T-helper 1 cell treated with Interleukin-12 subunit alpha and Interleukin-12 subunit beta and Interleukin-4 antibody, amounts not matched to agents 30 ng/mL and 1 ng/mL, for 36 hours (primary cell): Measurements from ENCODE around the gene FGF16. TPM values are rescaled to one million over a fixed set of nuclear protein-coding genes. Genes with fewer than 3 reads are reported as not detected.
"Not testable (repeated sequence)": the region's sequence is repeated elsewhere in the genome, so short reads cannot be mapped to it uniquely, and the experiment has no call there.

Experiments used
- intact Hi-C: fragments of 100-400 bp; cut with micrococcal nuclease; formaldehyde crosslinking; loops from one replicate; pipeline ENCODE4 v1.15.1; 2024
- total RNA-seq: library from RNA; stranded (reverse); gene quantifications from 2 replicates; pipeline ENCODE4 v1.2.3, GENCODE V29; 2022

The FGF16 gene
- not detected in 2 replicates for total RNA-seq

DNA sequence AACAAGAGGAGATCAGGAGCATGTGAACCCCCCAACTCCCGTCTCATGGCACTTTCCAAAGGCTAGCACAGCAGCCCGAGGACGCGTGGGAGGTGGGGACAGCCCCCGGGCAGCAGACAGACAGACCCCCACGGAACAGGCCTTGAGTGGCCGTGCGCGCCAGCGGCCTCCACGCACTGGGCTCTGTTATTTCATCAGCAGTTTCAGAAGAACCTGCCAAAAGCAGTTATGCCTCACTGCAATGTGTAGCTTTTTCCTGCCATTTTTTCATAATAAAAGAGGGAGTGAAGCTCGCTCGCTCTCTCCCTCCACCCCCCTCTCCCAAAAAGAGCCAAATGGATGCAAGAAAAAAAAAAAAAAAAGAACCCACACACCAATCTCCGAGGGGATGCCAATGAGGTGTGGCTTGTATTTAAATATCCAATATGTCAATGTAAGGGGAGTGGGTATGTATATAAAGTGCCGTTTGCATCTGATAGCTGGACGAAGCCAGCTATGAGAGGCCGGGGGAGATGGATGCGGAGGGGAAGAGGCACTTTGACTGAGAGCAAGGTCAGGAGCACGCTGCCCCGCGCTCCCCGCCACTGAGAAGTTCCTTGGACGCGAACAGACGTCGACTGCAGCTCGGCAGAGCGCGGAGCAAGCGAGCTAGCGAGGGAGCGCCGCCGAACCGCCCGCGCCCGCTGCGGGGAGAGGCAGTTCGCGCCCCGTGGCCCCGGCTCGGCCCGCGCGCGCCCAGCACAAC is at the start of gene FGF16:
Gene FGF16, plus strand, starts transcription at position 482 of the 745 bp plus-strand sequence. CDS start 286 bp downstream, outside the sequence.
- intact Hi-C loops = loop anchor here (10.0 kb wide), 2 partner anchors 448 to 578 kb away; partner anchors contain the start of genes COX7B and MAGT1

DNA sequence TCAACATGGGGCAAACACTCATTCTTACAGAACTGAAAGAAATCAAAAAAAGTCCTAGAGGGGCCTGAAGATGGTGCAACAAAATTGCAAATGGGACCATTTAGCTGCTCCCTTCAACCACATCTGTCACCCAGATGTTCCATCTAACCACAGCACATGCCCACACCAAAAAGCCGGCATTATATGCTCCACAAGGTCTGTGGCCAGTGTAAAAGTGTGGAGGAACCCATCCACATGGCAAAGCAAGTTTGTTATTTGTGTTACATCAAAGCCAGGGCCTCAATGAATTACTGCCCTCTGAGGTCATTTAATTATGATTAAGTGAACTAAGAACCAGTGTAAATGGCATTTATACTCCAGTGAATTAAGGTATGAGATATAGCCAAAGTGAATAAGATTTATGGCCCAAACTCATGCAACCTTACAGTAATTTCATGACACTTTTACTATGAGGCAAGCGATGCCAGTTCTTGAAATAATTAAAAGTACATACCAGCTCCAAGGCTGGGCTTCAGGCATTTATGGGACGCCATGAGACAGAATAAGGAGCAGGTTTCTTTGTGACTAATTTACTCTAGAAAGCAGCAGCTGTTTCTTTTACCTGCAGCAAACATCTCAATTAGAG is 48.7 kb upstream of the FGF16 start:
- intact Hi-C loops = no loop called here

DNA sequence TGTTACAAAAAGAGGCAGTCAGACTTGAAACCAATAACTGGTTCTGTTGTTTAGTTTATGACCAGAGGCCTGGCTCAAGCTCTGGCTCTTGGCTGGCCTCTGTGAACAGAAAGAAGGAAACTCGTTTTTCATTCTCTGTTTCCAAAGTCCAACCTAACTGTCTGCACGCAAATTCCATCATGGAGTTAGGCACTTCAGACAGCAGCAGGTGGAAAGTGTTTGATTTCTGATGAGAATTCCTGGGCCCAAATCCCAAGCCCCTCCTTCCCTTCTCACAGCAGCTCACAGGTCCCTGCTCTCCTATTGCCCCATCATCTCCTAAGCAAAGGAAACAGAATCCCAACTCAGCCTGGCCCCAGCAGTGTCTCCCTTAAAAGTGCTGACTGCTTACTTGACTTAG is 42.8 kb upstream of the FGF16 start:
- intact Hi-C loops = no loop called here

DNA sequence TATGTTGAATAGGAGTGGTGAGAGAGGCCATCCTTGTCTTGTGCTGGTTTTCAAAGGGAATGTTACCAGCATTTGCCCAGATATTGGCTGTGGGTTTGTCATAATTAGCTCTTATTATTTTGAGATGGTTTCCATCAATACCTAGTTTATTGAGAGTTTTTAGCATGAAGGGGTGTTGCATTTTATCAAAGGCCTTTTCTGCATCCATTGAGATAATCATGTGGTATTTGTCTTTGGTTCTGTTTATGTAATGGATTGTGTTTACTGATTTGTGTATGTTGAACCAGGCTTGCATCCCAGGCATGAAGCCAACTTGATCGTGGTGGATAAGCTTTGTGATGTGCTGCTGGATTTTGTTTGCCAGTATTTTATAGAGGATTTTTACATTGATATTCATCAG is 39.4 kb upstream of the FGF16 start:
- intact Hi-C loops = not testable (repeated sequence)

DNA sequence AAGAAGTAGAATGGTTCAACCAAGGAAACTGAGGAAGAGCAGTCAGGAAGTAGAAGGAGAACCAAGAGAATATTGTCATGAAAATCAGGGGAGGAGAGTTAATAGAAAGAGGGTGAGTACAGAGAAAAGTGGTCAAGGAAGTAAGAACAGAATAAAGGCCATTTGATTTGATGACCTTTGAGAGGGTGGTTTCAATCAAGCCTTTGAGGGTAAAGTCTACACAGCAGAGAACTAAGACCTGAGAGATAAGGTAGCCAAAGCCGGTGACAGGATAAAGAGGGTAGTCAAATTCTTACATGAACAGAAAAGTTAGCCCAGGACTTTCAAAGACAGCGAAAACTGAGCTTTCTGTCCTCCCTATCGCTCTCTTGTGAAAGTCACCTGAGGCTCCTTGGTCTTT is 34.6 kb upstream of the FGF16 start:
- intact Hi-C loops = no loop called here

DNA sequence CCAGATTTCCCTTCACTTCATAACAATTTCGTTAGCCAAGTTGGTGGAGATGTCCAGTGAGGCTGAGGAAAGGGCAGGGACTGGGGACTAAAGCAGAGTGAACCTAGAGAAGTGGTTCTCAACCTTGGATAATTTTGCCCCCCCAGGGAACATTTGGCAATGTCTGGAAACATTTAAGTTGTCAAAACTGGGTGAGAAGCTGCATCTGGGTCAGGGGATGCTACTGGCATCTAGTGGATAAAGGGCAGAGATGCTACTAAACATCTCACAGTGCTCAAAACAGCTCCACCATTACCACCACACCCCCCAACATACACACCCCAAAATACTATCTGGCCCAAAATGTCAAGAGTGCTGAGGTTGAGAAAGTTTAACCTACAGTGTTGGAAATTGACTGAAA is 32.0 kb upstream of the FGF16 start:
- intact Hi-C loops = no loop called here

DNA sequence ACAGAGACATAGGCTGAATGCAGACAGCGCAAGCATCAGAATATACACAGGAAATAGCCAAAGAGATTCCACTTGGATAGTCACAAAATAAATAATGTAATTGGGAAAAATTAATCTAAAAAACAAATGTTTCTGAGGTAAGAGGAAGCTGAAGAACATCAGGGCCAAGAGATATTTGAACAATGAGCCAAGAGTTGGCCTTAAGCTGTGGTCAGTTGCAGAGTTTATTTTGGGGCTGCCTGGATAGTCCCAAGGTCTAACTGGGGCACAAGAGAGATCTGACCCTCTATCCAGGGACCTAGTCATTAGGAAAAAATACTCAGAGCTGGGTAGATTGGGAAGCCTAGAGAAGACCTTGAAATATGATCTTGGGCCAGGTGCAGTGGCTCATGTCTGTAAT is 31.3 kb upstream of the FGF16 start:
- intact Hi-C loops = no loop called here

DNA sequence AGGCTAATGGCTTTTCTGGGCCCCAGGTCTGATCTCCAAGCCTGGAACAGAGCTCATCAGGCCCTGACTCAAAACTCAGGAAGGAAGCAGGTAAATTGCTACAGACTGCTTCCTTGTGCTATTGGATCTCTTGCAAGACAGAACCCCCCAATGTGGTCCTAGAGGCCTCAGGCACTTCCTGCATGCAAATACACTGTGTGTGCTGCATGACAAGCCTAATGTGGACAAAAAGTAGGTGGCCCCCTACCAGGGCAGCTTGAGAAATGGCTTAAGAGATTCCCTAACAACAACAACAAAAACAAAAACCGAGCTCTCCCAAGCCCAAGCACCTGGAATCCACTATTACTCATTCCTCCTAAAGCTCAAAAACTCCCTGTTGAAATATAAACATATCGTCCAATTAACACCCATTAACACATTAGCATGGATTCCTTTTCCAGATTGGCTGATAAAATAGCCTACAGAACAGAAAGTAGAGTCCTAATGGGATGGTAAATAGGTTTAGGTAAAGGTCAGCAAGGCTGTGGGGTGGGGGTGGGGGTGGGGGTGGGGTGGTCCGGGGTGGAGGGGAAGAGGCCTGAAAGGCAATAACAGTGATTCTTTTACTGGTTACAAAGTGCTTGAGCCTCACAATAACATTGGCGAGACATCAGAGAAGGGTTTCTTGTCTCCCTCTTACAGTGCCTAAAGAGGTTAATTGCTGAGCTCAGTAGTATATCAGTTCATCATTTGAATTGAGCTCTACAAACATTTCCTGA is 24.1 kb upstream of the FGF16 start:
- intact Hi-C loops = no loop called here

DNA sequence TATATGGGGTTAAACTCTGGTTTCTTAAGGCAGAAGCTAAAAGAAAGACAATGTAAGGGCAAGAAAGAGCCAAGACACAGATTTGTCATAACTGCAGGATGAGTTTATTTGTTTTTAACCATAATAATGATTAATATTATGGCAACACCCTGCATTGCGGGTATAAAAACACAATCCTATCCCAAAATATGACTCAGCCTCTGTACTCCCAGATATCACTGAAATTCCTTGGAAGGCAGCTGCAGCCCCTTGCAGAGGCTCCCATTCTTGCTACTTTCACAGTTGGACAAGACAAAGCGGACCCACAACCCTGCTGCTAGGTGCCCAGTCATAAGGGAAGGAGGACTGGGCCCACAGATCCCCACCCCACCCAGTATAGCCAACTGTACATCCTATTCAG is 20.4 kb upstream of the FGF16 start:
- intact Hi-C loops = no loop called here

DNA sequence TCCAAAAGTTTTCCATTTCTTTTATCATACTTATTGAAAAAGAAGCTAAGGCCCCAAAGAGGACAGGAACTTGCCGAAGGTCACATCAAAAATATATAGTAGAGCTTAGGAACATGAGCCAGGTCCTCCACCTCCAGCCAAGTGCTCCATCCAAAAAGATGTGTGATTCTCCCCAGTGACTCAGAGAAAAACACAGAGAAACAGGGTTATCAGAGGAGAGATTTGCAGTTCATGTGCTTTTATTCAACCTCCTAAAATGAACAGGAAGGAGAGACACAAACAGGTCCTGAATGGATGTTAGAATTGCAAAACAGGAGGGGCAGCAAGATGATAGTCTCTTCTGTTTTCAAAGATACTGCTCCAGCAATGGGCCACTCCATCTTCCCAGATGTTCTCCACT is 19.6 kb upstream of the FGF16 start:
- intact Hi-C loops = no loop called here

DNA sequence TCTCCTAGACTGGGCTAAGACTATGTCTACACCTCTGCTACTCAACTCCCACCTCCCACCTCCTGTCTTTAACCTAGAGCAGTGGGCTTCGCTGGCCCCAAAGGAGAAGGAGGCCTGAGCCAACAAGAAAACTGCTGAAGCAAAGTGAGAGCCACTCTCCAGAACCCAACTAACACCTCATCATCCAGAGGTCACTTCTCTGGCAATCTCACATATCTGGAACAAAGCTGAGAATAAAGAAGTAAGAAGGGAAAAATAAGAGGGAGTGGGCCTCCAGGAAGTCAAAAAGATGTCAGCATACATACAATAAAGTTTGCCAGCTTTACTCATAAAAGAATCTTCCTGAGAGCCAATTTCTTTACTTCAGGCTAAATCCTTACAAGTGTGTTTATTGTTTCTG is 18.6 kb upstream of the FGF16 start:
- intact Hi-C loops = no loop called here

DNA sequence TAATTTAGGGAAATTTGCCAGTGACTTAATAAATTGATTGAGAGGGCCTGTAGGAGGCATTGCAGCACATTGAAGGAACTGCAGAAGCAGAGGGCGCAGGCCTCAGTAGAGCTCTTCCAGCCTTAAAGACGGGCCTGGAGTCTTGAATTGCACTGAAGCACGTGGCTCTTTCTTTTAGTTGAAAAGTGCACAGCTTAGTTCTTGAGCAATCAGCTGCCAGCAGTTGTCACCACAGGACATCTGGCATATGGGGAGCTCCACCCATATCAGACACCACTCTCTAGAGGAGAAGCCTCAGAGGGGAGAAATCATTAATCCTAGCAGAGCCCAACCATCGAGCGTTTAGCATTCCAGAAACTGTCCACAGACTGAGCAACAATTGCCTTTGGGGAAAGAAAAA is 16.0 kb upstream of the FGF16 start:
- intact Hi-C loops = no loop called here

DNA sequence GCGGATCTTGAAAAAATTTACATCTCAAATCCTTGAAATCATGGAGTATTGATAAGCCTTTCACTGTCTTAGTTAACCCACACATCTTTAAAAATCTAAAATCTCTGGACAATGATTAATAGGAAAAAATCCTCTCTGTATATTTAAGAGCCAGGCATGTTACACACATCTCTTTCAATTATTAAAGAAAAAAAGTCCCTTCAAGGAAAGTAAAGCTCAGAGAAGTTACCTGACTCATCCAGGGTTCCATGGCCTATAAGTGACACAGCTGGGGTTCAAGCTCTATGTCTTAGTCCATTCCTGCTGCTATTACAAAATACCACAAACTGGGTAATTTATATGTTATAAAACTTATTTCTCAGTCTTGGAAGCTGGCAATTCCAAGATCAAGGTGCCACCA is 14.2 kb upstream of the FGF16 start:
- intact Hi-C loops = no loop called here

DNA sequence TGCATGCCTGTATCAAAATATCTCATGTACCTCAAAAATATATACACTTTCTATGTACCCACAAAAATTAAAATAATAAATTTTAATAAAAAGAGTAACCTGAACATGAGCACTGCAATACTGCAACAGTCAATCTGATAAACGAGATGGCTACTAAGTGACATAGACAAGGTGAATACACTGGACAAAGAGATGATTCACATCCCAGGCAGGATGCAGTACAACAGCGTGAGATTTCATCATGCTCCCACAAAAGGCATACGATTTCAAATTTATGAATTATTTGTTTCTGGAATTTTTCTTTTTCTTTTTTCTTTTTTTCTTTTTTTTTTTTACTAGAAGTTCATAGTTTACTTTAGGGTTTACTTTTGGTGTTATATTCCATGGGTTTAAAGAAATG is 12.2 kb upstream of the FGF16 start:
- intact Hi-C loops = no loop called here

DNA sequence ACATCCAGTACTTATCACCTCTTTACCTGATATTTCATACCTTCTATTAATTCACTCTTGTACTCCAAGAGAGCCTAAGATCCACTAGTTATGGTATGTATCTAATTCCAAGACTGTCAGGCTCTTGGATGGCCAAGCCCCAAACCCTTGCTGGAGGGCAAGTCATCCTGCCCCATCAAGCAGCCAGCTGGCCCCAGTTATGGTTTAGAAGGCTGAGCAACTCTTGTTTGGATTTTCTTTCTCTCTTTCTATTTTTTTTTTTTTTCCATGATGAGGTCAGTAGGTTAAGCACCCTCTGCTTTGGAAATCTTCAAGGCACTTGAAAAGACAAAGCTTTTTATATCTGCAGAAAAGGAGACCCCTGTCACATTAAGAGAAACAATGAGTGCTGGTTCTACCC is 10.9 kb upstream of the FGF16 start:
- intact Hi-C loops = no loop called here

DNA sequence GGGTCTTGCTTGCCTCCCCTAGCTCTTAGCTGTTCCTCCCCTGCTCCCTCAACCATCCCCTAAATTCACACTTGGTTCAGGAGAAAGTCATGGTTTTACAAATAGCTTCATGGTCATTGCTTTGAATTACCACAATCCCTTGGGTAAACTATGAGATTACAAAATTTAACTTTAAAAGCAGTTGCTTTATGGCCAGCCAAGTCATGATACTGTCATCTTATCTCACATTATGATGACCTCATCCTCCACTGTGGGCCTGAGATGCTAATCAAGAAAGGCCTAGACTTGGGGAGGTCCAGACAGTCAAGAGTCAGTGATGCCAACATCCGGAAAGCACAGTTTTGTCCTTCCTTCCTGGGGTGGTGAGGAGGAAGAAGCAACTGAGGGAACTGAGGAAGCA is 10.5 kb upstream of the FGF16 start:
- intact Hi-C loops = no loop called here

DNA sequence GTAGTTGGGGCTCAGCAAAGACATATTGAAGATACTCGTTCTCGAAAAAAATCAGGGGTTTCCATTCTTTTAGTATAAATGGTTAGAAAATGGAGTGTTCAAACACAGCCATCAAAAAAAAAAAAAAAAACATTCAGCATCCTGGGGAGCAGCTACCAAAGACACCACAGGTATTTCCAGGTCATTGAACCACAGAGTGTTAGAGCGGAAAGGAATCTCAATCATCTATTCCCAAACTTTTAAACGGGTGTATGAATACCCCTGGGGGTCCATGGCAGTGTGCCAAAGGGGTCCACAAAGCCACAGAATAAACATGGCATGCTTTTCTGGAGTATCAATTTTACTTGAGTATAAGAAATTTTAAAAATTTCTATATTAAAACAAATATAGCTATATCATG is 6.9 kb upstream of the FGF16 start:
- intact Hi-C loops = loop anchor here (10.0 kb wide), 2 partner anchors 454 to 584 kb away; partner anchors contain the start of genes COX7B and MAGT1

DNA sequence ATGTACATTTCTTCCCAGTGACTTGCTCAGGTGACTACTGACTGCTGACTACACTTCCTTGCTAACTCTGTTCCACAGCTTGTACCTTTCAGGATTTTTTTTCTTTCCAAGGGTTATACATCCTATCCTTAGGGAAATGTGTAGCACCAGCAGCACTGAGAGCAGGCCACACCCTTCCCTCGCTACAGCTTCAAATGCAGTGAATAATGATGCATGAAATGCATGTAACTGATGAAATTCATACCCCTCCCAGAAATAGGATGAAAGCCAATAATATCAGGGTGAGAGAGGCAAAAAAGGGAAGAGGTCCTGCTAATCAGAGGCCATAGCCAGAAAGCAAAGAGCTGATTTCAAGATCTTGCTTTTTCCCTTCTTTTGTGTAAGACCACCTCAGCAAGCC is 6.2 kb upstream of the FGF16 start:
- intact Hi-C loops = loop anchor here (10.0 kb wide), 2 partner anchors 454 to 584 kb away; partner anchors contain the start of genes COX7B and MAGT1

DNA sequence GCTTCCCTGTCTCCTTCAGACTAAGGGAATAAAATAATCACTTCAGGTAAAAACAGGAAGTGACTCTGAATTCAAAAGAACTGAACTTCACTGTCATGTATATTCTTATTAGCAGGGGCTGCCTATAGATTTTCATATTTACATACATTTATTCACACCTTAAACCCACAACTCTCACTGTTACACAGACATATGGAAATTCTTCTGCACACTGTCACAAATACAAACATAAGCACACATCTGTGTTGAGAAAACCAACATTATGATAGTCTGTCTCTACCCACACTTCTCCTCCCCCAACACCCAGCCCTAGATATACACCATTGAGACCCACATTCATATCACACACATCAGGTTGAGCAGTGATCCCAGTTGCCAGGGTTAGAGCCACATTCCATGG is 5.7 kb upstream of the FGF16 start:
- intact Hi-C loops = loop anchor here (10.0 kb wide), 2 partner anchors 453 to 583 kb away; partner anchors contain the start of genes COX7B and MAGT1

DNA sequence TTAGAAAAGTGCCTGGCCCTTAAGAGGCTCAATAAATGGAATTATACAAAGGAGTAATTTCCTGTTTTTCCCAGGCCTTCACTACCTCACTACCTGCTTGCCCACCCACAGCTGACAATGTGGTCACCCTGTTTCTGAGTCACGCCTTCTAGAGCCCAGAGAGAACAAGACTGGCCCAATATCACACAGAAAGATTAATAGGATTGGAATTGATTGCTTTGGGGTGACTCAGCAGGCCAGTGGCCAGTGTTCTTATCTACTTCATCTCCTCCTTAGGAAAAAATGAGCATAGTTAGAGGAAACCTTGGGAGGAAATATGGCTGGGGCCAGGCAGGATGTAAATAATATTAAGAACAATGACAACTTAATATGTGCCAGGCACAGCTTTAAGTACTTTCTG is 4.5 kb upstream of the FGF16 start:
- intact Hi-C loops = loop anchor here (10.0 kb wide), 2 partner anchors 452 to 582 kb away; partner anchors contain the start of genes COX7B and MAGT1

DNA sequence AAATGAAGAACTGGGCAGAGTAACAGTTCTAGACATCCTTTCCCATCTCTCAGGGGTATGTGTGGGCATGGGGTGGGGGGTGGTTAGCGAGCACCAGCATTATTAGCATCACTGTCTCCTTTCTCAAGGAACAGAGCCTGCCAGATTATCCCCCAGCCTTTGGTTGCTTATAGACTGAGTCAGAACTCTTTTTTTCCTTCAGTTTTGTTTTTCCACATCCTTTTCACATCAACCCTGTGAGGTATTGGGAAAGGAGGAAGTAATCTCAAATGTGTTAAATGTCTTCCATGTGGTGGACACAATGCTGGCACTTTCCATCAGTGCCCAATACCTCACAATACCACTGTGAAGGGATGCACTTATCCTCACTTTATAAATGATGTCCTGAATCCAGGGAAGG is 3.1 kb upstream of the FGF16 start:
- intact Hi-C loops = loop anchor here (10.0 kb wide), 2 partner anchors 451 to 581 kb away; partner anchors contain the start of genes COX7B and MAGT1

DNA sequence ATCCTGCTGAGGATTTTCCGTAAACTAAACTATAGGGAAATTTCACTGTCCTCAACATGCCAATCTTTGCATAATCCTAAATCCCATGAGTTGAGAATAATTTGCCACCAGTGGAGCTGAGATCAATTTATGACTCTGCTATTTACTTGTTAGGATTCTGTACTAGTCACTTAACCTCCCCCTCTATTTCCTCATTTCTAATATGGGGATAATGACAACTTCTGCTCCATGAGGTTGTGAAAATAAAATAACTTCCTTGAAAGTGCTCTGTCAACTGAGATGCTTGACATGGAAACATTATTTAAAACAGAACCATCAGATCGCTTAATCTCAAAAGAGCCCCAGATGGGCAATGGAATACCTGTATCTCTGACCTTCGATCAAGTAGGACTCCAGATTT is 2.6 kb upstream of the FGF16 start:
- intact Hi-C loops = loop anchor here (10.0 kb wide), 2 partner anchors 450 to 580 kb away; partner anchors contain the start of genes COX7B and MAGT1
